Left hindlimb (tissue), 1 donor: ENCODE results near the gene ZNF593OS.

Experiments used
- DNase-seq: peaks from one replicate; pipeline ENCODE4 v3.0.0-alpha.2; 2018

The ZNF593OS gene

GRCh38 chr1:26171084-26172072, at the start of gene ZNF593OS:
ZNF593OS (minus strand) TSS chr1:26171832; CDS start chr1:26171661, 171 bp downstream.
- no peak for DNase-seq

GRCh38 chr1:26221094-26221493, 49.5 kb upstream of the ZNF593OS start:
- DNase-seq: no peak

GRCh38 chr1:26220199-26220912, 48.7 kb upstream of the ZNF593OS start:
- DNase-seq: no peak

DNA sequence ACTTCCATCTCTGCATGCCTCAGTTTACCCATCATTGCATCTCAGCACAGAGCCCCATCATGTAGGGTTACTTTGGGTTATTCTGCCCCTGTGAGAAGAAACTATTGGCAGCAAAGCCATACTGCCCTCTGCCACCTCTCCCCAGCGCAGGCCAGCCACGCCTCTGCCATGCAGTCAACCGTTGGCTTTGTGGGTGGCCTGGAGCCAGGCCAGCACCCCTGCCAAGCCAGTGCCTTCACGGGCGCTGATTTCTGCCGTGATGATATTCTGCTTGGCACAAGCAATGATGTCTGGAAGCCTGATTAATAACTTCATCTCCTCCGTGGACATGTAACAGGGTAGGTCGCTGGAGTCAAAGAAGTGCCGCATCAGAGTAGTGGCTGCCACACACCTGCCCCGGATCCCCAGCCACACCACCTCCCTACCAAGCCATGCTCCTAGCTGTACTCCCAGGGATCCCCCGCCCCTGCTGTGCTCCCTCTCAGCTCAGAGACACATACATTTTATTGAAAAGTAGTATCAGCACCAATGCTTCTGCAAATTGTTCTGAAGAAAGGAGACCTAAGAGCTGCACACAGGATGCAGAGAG, 47.4 kb upstream of the ZNF593OS start:
- no peak for DNase-seq

DNA sequence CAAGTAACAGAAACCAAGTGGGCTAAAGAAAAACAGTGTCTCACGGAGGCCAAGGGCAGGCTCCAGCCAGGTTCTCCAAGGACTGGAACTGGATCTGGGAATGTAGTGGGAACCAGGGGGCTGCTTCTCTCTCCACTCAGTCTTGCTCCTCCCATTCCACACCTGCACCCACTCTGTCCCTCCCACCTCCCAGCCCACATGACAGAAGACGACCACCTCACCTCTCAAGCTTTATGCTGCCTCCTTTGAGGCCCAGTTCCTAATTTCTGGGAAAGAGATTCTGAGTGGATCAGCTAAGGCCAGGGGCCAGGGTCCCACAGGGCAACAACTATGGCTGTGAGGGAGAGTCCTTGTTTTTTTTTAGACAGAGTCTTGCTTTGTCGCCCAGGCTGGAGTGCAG, 43.6 kb upstream of the ZNF593OS start:
- no peak for DNase-seq

- no peak for DNase-seq
These were observed 41.8 kb upstream of the ZNF593OS start for GRCh38 chr1:26213335-26213905.

- DNase-seq: no peak
These were observed 41.1 kb upstream of the ZNF593OS start for GRCh38 chr1:26212726-26213125.

GRCh38 chr1:26210147-26210870, 38.7 kb upstream of the ZNF593OS start:
- no peak for DNase-seq

DNA sequence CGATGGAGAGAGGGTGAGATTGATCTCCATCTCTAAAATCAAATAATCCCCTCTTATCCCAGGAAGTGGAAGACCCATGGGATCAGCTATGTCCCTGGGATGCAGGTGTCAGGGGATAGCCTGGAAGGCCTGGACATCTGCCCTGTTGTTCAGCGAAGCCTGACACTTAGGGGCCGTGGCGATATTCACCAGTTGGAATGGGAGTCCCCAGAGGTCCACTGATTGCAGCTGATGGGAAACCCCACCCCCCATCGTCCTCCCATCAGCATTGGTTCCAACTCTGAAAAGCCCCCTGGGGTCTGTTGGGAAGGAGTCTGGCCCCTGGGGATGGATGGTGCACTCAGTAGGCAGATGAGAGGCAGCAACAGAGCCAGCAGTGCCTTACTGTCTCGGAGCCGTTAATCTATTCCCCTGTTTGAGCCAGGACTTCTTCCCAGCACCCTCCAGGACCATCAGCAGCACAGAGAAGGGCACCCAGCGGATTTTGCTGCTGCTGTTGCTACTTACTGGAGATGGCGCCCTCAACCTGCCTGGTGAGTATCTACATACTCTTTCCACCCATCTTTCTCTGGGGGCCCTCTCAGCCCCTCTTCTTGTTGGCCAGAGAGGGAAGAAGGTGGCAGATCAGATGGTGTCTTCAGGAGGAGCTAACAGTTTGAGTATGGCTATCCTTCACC, 32.1 kb upstream of the ZNF593OS start:
- no peak for DNase-seq

DNA sequence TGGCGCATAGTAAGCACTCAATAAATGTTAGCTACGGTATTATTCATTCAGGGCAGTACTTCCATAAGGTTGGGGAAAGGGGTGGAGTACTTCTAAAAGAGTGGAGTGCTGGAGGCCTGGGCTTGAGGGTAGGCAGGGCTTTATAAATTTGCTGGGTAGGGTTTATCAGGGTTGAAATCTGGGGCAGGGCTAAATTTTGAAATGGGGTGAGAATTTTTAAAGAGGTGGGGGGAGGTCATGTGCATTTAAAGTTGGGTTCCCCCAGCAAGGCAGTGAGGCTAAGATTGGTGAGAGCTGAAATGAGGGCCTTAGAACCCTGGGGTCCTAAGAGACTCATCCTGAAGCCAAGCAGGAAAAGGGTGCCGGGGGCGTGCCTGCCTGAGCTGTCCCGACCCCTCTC, 28.8 kb upstream of the ZNF593OS start:
- no peak for DNase-seq

DNA sequence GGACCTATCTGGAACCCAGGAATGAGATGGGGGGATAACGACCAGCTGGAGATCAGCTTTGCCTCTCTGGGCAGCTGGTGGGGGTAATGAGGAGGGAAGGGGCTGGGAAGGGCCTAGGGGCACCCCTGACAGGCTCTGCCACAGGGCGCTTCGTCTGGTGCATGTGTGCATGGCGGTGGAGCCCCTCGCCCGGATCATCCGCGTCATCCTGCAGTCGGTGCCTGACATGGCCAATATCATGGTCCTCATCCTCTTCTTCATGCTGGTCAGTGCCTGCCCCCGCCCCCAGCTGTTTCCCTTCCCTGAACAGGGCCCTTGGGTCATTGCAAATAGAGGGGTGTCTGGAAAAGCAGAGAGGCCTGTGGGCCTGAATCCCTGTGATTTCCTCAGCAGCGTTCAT, 26.2 kb upstream of the ZNF593OS start:
- no peak for DNase-seq

DNA sequence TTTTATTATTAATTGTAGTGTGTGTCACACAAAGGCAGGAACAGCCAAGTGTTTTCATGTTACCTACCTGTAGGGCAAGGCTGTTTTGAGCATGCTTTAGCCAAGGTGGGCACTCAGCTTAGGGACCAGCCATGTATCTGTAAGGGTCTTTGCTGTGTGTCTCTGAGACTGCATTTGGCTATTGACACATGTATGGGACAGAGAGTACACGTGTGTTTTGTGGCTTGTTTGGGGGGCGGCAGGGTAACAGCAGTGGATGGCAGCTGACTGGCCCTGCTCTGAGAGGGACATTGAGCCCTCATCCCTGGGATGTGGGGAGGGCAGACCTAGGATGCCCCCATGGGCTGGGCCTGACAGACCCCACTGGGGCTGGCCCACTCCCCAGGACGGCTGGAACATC, 25.7 kb upstream of the ZNF593OS start:
- DNase-seq: no peak

GRCh38 chr1:26195805-26196204, 24.2 kb upstream of the ZNF593OS start:
- no peak for DNase-seq

- no peak for DNase-seq
These were observed 20.1 kb upstream of the ZNF593OS start for GRCh38 chr1:26191739-26192138.

GRCh38 chr1:26190373-26190987, 18.8 kb upstream of the ZNF593OS start, which contains the start of gene CATSPER4:
CATSPER4 (plus strand) TSS chr1:26190602; CDS start chr1:26190628, 26 bp downstream.
- DNase-seq: no peak

DNA sequence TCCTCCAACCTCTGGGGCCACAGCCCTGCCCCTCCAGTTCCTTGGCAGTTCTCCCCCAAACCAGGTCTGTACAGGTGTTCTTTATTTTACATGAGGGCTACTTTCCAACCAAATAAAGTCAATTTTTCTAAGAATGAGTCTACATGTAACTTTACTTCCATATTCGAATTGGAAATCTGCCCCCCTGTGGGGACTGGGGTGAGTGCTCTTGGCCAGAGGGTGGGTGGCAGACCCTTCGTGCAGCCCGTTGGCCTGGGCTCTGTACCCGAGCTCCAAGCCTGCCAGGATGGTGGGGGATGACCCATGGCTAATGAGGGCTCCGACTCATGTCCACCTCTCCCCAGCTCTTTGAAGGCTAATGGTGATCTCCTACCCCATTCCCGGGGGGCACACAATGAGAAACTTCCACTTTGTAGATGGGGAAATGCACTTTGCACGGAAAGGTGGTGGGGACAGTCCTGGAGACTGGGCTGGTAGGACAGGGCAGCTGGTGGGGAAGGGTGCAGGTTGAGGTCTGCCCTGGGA, 18.2 kb upstream of the ZNF593OS start:
- DNase-seq: no peak

- DNase-seq: no peak
These were observed 17.7 kb upstream of the ZNF593OS start for GRCh38 chr1:26189331-26189730.

- no peak for DNase-seq
These were observed 16.8 kb upstream of the ZNF593OS start for GRCh38 chr1:26188477-26188876.

GRCh38 chr1:26187882-26188281, 16.2 kb upstream of the ZNF593OS start:
- no peak for DNase-seq

- no peak for DNase-seq
These were observed 13.3 kb upstream of the ZNF593OS start for GRCh38 chr1:26184883-26185282.

GRCh38 chr1:26184086-26184485, 12.5 kb upstream of the ZNF593OS start:
- no peak for DNase-seq
